CD4-positive, alpha-beta T cell treated with Interleukin-6 at 100 ng/mL for 8 hours (primary cell): ENCODE measurements around the gene PRR14.
"Not testable (repeated sequence)": the region's sequence is repeated elsewhere in the genome, so short reads cannot be mapped to it uniquely, and the experiment has no call there.

ENCODE experiments used
- DNase-seq: peaks from one replicate; pipeline ENCODE4 v3.0.0-alpha.2; 2020; ENCODE audit warnings: mixed read lengths, low spot score

PRR14 gene

DNA sequence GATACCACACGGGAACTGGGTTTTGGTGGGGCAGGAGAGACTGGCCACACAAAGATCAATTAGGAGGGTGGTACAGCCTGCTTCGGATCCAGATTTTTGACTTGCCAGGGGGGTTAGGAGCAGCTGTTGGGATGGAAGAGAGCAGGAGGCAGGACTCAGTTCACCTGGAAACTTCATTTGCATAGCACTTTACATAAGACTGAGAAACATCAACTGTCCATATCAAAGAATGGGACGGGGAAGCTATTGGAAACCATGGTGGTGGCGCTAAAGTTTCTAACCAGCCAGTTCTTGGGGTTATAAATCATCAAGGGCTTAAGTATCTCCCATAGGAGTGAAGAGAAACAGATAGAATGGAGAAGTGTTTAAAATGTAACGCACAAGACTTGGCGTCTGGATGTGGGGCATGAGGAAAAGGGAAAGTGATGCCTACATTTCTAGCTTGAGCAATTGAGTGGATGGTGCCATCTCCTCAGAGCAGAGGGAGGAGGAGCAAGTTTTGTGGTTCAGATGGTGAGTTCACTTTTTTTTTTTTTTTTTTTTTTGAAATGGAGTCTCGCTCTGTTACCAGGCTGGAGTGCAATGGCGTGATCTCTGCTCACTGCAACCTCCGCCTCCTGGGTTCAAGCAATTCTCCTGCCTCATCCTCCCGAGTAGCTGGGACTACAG is 41.8 kb downstream of the PRR14 start:
- DNase-seq: no peak

DNA sequence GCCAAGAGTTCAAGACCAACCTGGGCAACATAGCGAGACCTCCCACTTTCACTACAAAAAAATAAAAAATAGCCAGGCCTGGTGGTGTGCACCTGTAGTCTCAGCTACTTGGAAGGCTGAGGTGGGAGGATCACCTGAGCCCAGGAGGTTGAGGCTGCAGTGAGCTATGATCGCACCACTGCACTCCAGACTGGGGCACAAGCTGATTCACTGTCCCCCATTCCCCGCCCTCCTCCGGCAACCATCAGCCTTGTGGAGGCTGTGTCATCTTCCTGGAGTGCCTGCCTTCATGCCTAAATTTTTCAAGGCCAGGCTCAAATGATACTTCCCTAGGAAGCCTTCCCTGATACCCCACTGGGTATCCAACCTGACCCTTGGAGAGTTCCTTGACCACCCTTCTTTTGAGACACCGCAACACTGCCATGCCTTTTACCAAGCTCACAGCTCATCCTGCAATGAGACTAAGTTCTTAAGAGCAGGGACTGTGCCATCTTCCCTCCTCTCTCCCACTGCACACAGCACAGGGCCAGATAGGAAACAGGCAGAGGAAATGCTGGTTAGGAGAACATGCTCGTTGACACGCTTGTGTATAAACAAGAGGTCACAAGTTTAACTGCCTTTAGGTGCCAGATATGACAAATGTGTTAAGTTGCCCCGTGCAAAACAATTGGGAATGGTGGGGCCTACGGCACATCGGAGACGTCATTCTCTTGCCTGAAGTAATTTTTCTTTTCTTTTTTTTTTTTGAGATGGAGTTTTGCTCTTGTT is 44.4 kb downstream of the PRR14 start:
- no peak for DNase-seq

DNA sequence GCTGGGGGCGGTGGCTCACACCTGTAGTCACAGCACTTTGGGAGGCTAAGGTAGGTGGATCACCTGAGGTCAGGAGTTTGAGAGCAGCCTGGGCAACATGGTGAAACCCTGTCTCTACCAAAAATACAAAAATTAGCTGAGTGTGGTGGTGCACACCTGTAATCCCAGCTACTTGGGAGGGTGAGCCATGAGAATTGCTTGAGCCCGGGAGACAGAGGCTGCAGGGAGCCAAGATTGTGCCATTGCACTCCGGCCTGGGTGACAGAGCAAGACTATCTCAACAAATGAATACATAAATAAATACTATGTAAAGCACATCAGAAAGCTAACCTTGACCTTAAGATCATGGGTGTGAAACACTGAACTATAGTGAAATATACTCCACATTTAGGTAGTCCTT is 45.9 kb downstream of the PRR14 start:
- not testable (repeated sequence) for DNase-seq

DNA sequence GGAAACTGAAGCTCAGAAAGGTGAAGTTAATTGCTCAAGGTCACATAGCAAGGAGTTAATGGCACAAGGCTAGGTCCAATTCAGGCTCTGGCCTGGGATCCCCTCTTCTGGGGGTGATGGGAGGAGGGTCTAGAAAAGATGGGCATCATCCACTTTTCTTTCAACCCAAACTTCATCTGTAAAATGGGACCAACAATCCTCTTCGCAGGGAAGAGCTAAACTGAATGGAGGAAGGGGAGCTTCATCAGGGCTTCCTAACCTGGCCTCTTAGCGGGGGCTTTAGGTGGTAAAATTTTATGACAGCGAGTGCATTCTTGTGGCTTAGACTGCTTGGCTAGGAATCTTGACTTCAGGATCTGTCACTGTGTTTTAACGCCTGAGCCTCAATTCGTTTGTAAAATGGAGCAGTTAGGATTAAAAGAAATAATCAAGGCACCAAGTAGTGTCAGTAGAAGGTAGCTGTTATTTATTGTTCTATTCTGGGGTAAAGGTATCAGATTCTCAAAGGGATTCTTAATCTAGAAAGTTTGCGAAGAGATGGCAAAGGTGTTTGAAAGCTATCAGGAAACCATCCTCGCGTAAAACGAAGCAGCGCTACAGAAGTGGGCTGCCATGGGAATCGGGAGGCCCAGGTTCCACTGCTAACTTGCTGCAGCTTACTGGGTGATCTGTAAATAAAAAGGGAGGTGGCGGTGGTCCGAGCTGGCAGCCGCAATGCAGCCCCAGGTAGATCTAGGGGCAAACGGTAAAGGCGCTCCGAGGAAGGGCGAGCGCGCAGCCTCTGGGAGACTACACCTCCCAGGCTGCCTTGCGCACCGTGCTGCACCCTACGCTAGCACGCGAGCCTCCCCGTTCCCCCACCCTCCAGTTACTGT is 46.7 kb downstream of the PRR14 start:
- no peak for DNase-seq

DNA sequence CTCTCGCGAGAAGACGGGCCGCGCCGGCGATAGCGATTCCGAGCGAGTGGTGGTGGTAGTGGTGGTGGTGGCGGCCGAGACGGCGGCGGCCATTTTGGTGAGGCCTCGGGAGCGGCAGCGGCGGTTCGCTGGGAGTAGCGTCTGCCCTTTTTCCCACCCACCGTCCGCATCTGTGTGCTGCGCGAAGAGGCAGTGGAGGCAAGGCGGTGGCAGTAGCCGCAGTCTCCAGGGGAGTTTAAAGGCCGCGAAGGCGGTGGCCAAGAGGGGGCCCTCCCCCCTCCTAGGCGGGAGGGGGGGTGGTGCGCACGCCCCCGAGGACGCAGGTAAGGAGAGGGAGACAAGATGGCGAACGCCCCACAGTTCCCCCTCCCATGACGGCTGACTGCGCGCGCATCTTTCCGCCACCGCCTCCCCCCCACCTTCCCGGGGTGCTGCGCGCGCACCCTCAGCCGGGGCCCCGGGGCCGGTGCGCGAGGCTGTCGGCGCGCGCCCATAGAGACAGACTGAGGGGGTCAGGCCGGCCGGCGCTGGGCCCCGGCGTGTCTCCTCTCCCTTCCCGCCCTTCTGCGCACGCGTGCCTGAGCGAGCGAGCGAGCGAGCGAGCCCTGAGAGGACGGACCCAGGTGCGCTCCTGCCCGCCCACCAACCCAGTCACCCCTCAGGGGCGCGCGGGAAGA is 47.5 kb downstream of the PRR14 start:
- peak; percentile 99 for DNase-seq

DNA sequence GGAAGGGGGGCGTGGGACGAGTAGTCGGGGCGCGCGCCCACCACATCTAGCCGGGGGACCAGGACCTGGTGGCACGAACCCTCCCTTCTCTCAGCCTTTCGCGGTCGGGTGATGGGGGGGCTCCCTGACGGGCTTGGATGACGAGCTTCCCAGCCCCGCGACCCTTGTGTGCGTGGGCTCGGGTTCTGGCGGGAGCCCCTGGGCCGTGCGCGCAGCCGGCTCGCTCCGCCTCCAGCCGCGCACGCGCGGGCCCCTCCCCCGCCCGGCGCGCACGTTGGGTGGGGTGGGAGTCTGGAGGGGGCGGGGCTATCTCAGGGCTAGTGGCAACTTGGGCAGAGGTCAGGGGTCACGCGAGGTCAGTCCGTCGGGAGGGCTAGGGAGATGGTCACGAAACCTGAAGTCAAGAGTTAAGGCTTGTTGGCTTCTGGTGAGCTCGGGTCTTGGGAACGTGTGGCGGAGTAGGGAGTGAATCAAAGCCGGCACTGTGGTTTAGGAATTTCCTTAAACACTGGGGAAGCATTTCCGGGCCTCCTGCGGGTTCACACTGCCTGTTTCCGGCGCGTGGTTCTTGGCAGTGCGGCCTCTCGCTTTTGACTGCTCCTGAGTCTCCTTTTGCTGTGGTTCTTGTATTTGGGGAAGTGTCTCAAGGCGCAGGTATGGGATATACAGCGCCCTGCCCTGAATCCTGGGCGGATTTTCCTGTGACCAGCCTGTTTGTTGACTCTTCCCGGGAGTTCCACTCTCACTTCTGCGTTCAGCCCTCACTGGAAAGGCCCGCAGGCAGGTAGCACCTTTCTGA is 48.3 kb downstream of the PRR14 start, which contains the start of gene SRCAP:
Gene SRCAP (plus strand): TSS at position 356 of the 799 bp plus-strand sequence. CDS start 1,654 bp downstream, outside the sequence.
- DNase-seq: peak; percentile 81

DNA sequence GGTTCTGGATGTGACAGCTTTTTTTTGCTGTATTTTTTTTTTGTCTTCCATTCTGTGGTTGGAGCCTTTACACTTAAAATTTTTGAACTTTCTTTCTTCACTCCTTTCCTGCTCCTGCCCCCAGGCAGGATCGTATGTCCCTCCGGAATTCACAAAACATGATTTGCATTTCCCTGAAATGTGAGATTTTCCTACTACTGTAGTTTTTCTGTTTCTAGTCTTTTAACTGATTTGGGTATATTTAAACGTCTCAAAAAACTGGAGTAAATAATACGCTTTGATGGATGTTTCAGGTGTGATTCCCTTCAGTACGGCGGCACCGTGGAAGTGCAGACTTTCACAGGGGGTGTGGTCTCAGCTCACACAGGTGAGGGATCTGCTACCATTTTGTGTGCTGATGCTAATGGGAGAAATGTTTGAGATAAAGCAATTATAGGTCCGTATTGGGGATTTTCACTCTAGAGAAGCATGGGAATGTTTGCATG is 48.9 kb downstream of the PRR14 start:
- DNase-seq: no peak

DNA sequence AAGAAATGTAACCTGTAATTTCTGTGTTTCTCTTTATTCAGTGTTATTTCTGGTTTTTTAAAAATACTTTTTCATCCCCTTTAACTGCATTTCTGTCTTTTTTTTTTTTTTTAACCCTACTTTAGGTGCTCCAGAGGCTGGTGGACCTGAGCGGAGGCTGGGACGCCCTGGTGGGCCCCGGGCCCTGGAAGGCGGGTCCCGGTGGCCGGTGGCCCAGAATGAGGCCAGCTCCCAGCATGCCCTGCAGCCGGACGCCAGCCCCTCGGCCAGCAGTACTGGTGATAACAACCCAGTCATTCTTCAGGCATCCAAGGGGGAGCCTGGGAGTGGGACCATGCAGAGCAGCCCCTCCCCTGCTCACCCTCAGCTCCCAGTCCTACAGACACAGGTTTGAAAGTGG is 49.7 kb downstream of the PRR14 start:
- DNase-seq: no peak

DNA sequence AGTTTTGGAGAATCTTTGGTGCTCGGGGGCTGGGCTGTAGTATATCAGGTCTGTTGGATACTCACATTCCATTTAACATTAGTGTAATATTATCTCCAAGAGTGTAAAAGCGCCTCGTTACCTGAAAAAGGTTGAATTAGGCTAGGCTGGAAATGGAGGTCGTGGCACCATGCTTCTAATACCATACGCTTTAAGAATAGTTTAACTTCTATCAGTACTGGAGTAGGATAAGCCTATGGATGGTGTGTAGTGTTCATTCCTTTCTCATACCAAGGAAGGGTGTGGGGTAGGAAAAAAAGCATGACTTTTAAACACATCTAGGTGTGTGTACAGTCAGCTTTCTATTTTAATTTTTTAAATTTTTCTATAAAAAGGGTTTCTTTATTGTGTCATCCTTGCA is 50.2 kb downstream of the PRR14 start:
- no peak for DNase-seq

DNA sequence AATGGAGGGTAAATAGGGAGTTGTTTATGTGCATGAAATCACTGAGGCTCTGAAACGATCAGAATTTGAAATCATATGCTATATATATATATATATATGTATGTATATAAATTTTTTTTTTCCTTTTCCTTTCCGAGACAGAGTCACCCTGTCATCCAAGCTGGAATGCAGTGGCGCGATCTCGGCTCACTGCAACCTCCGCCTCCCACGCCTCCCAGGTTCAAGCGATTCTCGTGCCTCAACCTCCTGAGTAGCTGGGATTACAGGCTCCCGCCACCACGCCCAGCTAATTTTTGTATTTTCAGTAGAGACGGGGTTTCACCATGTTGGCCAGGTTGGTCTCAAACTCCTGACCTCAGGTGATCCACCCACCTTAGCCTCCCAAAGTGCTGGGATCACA is 52.3 kb downstream of the PRR14 start:
- not testable (repeated sequence) for DNase-seq

DNA sequence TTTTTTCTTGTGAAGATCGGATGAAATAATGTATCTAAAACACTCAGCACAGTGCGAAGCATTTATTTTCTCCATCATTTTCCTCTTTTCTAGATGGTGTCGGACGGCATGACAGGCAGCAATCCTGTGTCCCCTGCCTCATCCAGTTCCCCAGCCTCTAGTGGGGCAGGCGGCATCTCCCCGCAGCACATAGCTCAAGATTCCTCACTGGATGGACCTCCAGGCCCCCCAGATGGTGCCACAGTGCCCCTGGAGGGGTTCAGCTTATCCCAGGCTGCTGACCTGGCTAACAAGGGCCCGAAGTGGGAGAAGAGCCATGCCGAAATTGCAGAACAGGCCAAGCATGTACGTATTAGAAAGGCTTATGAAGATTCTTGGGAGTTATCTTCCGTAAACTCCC is 53.2 kb downstream of the PRR14 start:
- no peak for DNase-seq
